ENCODE data around the gene DNAJC11.

The DNAJC11 gene

DNA sequence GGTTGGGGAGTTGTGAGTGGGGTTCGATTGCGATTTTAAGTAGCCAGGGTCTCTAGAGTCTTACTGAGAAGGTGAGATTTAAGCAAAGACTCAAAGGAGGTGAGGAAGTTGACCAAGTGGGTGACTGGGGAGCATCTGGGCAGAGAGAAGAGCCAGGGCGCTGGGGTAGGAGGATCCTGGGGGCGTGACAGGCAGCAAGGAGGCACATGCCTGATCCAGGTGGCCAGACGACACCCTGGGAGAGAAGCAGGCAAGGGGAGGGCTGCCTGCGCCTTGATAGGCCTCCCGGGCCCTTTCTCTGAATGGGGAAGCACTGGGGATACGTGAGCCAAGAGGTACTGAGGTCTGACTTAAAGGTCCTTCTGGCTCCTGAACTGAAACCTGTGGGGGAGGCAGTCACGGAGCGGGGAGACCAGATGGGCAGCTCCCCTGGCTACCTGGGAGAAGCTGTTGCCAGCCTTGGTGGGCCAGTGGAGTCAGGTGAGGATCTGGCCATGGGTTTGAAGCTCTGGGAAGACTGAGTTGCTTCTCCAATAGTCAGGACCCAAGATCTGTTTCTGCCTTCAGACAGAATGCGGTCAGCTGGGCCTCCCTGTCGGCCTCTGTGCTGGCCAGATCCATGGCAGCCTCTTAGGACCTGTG lies 116.4 kb downstream of the DNAJC11 start:
- no peak for DNase-seq (ENCODE audit: low read depth, low spot score)
